HPDE6-E6E7 (cell line): ENCODE results near the gene COL5A1.
"Not testable (repeated sequence)": the region's sequence is repeated elsewhere in the genome, so short reads cannot be mapped to it uniquely, and the experiment has no call there.

Source experiments
- DNase-seq: peaks from one replicate; pipeline ENCODE4 v3.0.0; 2011; ENCODE audit warnings: missing footprints; ENCODE audit errors: extremely low spot score

Gene COL5A1

GRCh38 chr9:134655586-134656333 is 14.2 kb downstream of the COL5A1 start:
- no peak for DNase-seq

DNA sequence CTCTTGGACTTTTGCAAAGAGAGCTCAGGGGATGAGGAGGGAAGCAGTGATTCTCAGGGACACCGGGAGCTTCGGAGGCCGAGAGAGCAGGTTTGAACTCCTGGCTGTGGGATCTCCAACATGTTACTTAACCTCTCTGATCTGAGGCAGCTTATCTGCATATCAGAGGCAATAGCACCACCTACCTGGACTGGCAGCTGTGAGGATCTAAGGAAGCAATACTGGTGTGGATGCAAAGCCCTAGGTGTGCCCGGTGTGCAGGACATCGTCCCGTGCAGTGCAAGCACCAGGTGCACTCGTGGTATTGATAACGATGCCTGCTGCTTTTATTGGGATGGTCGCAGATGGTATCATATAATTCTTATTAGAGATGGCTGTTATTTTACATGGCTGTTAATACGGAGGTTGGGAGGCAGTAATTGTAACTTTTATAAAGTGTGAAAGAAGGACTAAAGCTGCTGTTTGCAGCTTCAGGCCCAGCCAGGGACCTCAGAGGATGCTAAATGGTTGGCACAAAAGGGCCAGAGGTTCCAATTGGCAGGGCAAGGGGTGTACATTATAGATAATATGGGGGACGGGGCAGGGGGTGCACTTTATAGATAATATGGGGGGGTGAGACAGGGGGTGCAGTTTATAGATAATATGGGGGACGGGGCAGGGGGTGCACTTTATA is 14.9 kb downstream of the COL5A1 start:
- DNase-seq, result no peak

DNA sequence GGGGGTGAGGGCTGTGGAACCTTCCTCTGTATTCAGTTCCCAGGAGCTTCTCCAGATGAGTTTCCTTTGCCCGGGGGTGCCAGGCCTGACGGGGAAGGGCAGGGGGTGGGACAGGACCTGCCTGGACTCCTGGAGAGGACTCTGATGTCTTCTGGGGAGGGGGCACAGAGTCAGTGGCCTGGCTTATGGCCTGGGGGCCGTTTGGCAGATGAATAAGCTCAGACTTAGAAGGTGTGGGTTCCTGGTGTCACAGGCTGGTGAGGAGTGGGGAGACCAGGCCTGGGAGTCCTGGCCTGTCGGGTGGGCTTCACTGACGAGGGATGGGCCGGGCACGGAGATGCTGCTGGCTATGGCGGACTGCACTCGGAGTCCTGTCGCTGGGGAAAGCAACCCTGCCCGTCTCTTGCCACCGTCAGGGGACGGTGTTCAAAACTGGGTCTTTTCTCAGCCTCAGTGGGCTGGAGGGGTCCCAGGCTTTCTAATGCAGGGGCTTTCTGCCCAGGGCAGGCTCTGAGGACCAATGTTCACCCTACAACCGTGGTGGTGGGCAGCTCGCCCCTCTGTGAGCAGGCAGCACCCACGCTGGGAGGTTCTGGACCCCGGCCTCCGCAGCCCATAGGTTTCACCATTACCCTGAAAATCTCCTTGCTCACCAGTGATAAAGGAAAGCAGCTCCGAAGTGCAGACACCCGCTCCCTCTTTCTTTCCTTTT is 16.2 kb downstream of the COL5A1 start:
- DNase-seq, result no peak

DNA sequence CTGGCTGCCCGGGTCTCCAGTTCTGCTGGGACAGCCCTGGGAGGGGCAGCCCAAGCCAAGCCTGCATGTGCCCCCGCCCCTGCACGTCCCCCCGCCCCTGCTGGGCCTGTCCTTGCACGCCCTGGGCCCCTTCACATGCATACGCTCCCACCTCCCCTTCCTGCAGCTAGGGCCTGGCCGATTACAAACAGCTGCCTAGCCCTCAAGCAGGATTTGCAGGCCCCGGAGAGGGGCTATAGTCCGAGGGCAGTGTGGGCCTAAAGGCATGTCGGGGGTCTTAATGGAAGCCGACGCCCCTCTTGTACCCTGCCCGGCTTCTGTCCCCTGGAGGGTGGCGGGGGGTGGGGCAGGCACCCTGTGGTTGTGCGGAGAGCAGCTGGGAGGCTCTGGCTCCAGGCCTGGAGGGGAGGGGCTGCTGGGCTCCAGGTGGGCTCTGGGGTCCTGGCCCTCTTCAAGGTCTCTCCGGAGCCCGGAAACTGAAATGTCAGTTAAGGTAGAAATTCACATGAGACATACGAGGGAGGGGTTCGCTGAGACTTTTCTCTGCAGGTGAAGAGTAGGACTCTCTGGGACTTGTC is 16.9 kb downstream of the COL5A1 start:
- no peak for DNase-seq

- DNase-seq, result no peak
Observed at GRCh38 chr9:134659688-134660131, 18.1 kb downstream of the COL5A1 start.

DNA sequence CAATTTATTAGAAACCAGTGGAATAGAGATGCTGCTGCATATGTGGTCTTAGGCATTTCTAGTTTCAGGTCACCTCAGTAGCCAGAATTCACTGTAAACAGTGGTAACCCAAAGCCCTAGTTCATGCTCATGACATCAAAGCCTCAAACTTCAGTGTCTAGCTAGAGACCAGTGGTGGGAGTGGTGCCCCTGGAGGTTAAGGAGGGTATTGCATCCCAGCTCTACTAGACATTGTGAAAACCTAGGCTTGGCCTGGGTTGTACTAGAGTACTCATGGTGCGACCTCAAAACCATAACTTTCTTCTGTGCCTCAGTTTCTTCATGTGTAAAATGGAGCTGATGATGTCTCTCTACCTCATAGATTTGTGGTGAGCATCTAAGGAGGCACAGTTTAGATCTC is 18.8 kb downstream of the COL5A1 start:
- no peak for DNase-seq

DNA sequence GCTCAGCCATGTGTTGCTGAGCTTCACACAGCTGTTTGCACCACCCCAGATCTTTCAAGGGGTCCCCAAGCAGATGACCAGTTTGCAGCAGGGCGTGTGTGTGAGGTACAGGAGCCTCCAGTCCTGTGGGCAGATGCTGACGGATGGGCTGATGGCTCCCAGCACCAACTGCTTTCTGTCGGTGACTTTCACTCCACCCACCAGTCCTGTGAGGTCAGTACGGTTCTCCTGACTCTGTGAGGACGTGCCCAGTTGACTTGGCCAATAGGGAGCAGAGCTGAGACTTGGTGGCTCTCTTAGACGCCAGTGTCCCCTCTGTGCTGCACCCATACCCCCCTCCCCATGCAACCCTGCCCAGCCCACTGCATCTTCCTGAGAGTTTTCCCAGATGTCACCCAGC is 19.7 kb downstream of the COL5A1 start:
- DNase-seq, result no peak

DNA sequence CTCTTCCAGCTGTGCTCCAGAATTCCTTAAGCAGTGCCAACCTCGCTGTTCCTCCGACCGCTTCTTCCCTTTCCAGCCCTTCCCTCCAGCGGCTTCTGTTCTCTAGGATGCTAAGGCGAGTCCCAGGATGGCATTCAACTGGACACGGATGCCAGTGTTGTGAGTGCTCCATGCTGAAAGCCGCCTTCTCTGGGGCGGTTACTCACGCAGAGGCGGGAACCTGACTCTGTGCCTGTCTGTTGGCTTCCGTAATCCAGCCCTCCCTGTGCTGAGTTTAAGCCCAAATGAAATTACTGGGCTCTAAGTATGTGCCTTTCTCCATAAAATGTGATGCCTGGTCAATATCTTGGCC is 20.2 kb downstream of the COL5A1 start:
- no peak for DNase-seq

- DNase-seq, result no peak
Observed at GRCh38 chr9:134662143-134662876, 20.7 kb downstream of the COL5A1 start.

GRCh38 chr9:134663084-134663483 is 21.5 kb downstream of the COL5A1 start:
- DNase-seq, result no peak

GRCh38 chr9:134663753-134664415 is 22.3 kb downstream of the COL5A1 start:
- no peak for DNase-seq

DNA sequence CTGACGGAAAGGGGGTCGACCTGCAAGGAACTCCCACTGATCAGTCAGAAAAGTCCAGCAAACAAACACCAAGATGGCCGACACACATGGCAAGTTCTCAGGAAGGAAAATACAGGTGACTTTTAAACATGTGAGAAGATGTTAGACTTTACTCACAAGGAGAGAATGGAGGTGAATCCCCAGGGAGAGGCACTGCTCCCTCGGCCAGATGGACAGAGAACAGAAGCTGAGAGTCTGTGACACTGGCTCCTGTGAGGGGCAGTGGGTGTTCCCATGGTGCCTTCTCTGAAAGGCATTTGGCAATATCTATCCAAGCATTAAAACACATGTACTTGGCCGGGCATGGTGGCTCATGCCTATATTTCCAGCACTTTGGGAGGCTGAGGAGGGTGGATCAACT is 22.8 kb downstream of the COL5A1 start:
- DNase-seq, result no peak

- DNase-seq, result no peak
Observed at GRCh38 chr9:134666208-134666607, 24.6 kb downstream of the COL5A1 start.

DNA sequence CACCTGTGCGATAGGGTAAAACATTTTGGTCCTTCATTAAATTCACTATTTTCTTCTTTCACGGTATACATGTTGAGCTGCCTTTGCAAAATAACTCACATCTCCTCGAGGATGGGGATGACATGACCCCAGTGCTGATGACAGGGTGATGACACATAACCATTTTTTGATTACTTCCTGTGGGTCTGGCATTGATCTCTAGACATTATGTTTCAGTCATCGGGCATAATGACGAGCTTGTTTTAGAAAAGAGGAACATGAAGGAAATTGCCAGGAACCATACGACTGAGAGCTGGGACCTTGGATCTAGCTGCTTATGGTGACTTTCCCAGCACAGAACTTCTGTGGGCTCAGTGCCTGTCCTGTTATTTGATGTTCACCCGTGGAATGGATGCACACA is 25.2 kb downstream of the COL5A1 start:
- DNase-seq, result no peak

DNA sequence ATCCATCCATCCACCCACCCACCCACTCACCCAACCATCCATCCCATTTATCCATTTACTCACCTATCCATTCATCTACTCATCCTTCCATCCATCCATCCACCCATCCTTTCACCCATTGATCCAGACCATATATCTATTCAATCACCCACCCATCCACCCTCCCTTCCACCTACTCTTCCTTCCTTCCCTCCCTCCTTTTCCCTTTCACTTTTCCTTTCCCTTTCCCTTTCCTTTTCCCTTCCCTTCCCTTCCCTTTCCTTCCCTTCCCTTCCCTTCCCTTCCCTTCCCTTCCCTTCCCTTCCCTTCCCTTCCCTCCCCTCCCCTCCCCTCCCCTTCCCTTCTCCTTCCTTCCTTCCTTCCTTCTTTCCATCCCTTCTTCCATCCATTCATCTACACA is 27.4 kb downstream of the COL5A1 start:
- DNase-seq, result not testable (repeated sequence)

DNA sequence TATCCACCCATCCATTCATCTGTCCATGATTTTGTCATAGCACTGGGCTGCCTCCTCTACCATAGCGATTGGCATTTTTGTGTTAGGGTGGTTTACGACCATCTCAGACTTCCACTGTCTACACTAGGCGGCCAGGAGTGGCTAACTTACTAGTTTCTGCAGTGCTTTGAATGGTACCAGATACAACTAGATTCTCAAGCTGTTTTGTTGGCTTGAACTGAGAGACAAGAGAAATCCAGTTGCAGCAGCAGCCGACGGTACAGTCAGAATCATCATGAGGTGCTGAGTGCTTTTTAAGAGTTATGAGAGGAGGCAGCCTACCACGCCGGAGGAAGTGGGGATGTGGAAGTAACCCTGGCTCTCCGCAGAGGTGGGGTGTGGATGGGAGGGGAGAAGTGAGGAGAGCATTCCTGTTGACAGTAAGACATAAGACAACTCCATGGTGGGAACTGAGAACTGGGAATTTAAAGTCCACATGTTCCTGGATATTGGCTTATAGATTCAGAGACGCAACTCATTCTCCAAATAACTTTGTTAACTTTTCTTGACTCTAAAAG is 27.9 kb downstream of the COL5A1 start:
- no peak for DNase-seq

DNA sequence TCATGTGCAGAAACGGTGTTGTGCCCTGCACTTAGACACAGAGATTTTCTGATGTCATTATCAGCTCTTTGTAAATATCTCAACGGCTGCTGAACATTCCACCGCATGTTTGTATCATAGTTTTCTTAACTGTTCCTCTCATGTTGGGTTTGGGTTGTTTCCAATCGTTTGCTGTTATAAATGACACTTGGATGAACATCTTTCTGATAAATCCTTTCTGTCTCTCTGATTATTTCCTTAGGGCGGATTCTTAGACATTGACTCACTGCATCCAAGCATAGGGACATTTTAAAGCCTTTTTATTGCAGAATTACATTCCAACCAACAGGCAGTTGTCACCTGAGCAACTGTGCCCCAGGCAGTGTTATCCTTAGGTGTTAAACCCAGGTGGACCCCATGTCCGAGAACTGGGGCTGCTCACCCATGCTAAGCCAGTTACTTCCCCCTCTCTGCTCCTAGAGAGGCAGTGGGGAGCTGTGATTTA is 28.5 kb downstream of the COL5A1 start:
- DNase-seq, result no peak

- no peak for DNase-seq
Observed at GRCh38 chr9:134670851-134671281, 29.3 kb downstream of the COL5A1 start.

DNA sequence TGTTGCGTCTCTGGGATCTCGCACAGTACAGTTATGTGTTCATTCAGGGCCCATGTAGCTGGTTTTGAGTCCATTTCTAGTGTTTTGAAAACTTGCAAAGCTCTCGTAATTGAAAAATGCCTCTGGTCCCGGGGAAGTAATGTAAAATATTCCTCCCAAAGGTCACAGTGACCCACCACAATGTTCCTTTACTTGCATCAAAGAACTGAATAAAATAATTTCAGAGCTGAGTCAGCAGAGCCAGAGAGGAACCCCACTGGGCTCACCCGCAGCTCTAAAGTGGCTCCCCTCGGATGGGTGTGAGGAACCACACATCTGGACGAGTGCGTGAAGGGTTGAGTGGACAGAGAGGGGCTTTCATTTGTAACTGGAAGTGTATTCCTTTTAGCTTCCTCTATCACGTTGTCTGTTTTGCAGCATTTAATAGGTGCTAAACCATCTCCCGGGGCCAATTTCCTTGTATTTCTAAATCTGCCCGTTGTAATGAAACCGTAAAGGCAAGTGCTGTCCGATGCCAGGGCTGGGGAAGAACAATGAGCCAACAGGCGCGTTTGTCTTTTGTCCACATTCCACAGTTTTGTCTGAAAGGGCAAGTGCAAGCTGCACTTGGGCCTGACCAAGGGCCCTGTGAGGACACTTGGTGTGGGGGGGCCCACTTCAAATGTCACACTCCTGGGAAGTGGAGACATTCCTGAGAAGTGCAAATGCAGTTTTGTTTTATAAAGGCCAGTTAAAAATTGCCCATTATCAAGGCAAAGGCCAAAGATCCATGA is 29.9 kb downstream of the COL5A1 start:
- no peak for DNase-seq

GRCh38 chr9:134676361-134676760 is 34.8 kb downstream of the COL5A1 start:
- DNase-seq, result no peak
